ES-I3 (cell line): ENCODE data around the gene HASPIN.

Source experiments
- H3K36me3 ChIP-seq: 2 replicates; pipeline ENCODE4 v1.6.1; 2013; ENCODE audit warnings: mild to moderate bottlenecking, low read length, control low read depth, moderate library complexity; ENCODE audit not compliant: insufficient read depth
- H3K4me1 ChIP-seq: 2 replicates; pipeline ENCODE4 v1.6.1; 2013; ENCODE audit warnings: mild to moderate bottlenecking, control low read depth, low read length; ENCODE audit not compliant: insufficient read depth
- H3K9ac ChIP-seq: 2 replicates; pipeline ENCODE4 v1.6.1; 2013; ENCODE audit warnings: low read depth, mild to moderate bottlenecking, low read length, moderate library complexity
- H3K9me3 ChIP-seq: 2 replicates; pipeline ENCODE4 v1.6.1; 2013; ENCODE audit warnings: mild to moderate bottlenecking, low read length, moderate library complexity; ENCODE audit not compliant: control insufficient read depth, insufficient read depth

The HASPIN gene

DNA sequence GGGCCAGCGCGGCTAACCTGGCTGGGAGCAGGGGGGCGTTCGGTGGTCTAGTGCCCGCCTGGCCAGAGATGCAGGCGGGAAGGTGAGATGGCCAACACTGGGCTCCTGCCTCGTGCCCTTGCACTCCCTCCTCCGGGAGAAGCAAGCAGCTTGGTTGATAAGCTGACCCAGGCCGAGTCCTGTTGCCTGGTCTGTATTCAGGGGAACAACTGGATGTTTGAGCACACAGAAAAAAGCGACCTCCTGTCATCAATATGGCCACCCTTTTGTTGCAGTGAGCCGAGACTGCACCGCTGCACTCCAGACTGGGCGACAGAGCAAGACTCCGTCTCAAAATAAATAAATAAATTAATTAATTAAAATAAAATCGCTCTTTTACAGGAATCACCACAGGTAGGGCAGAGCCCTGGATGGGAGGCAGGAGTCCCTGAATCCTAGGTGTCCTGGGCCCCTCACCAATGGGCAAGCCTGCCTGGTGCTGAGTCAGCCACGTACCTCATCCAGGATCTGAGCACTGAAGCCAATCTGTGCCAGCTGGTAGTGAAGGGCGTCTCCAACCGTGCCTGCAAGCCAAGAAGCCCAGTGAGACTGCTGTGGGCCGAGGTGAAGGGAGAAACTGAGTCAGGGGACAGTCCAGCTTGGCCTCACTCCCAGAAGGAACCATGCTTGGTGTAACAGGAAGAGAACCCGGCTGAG lies 31.8 kb downstream of the HASPIN start:
- no peaks in the 10 kb centered on the region for H3K4me1 ChIP-seq
- H3K9me3 ChIP-seq = no peaks in the 10 kb centered on the region
- peak overlapping the region; percentile 62 for H3K9ac ChIP-seq
- no peaks in the 10 kb centered on the region for H3K36me3 ChIP-seq

DNA sequence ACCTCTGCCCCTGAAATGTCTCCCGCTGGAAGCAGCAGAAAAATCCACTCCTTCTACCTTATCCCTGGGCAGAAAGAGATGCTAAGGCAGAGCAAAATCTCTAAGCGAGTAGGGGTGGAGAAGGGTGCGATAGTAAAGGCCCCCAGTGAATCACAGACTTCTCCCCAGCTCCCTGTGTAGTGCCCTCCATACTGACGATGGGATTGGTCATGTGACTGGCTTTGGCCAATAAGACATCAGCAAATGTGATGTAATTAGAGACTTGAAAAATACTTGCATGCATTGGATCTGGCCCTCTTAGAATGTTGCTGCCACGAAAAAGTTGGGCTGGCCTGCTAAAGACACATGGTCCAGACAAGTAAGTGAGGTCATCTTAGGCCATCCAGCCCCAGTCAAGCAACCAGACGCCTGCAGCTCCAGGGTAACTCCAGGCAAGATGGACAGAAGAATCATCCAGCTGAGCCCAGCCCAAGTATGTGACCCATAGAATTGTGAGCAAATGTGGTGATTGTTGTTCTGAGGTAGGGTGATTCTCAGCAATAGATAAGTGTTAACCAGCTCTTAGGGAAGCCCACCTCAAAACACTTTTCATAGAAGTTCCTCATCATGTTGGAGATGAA lies 36.0 kb downstream of the HASPIN start:
- H3K36me3 ChIP-seq = no peaks in the 10 kb centered on the region
- no peak overlapping the region for H3K9ac ChIP-seq
- no peaks in the 10 kb centered on the region for H3K4me1 ChIP-seq
- H3K9me3 ChIP-seq = no peaks in the 10 kb centered on the region

DNA sequence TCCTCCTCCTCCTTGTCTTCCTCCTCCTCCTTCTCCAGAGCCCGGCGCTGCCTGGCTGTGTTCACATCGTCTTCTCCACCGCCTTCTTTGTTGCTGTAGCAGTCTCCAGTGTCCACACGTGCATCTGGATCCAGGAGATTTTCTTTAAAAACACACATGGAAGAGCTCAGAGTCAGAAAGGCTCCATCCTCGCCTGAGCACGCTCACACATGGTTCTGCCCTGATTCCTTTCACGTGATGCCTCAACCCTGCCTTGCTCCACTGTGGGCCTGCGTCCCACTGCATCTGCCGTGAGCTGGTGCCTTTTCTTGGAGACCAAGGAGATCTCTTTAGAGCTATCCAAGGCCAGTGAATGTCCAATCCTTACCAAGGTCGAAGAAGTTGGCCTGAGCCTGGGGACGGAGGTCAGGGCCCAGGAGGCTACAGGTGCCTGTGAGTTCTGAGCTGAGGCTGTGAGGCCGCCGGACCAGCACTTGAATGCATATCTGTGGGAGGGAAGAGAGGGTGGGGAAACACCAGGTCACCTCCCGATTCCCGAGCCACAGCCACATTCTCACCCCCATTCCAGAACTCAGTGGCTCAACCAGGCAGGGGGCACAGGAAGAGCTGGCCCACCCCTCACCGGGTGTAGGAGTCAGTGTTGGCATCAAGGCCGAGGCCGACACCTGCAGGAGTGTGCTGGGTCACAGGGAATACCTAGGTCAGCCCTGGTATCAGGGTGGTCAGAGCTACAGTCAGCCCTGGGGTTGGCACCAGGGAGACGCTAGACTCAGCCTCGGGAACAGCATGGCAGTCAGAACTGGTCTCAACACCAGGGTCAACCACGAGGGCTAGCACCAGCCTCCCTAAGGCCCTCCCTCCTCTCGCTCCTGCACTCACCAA lies 37.6 kb downstream of the HASPIN start:
- H3K9ac ChIP-seq = no peak overlapping the region
- no peaks in the 10 kb centered on the region for H3K9me3 ChIP-seq
- no peaks in the 10 kb centered on the region for H3K36me3 ChIP-seq
- H3K4me1 ChIP-seq = no peaks in the 10 kb centered on the region

DNA sequence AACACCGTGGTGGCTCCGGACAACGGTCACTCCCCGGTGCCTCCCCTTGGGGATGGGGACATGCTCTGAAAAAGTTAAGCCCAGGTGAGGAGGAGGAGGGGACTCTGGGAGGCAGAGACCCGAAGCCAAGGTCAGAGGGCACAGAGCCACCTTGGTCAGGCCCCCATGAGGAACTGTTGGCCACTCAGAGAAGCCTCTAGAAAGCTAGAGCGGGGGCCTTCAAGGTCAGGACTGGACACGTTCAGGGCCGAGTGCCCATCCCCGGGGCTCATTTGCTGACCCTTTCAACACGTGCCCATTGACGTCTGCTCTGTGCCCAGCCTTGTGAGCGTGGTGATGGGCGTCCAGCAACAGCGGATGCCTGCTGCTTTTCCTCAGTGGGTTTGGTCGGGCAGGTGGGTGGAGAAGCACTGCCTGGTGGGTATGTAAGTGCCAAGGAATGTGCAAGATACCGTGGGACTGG lies 38.2 kb downstream of the HASPIN start:
- Histone ChIP-seq H3K36me3 (no peaks in the 10 kb centered on the region), H3K4me1 (no peaks in the 10 kb centered on the region), H3K9ac (no peak overlapping the region), H3K9me3 (no peaks in the 10 kb centered on the region)

DNA sequence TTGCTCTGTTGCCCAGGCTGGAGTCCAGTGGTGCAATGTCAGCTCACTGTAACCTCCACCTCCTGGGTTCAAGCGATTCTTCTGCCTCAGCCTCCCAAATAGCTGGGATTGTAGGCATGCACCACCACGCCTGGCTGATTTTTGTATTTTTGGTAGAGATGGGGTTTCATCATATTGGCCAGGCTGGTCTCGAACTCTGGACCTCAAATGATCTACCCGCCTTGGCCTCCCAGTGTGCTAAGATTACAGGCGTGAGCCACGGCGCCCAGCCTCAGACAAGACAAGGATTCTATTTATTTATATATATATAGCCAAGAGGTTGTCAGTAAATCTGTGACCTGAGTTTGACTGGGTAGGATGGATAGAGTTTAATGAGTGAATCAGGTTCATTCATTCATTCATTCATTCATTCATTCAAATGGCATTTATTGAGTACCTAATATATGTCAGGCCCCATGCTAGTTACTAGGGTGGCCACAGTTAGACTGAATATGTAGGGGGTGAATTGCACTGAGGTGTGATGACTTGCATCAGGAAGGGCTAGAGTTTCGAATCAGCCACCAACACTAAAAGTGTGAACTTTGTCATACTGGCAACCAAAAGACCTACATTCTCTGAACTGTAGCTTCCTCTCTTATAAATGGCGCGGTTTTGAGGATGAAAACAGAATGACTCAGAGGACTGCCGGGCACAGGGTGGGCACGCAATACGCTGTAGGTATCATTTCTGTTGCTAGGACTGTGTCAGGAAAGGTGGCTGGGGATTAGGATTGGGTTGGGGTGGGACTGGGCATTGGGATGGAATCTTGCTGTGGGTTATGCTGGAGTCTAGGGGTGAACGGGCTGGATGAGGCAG lies 39.4 kb downstream of the HASPIN start:
- Histone ChIP-seq H3K36me3 (no peaks in the 10 kb centered on the region), H3K9ac (no peak overlapping the region), H3K9me3 (no peaks in the 10 kb centered on the region), H3K4me1 (no peaks in the 10 kb centered on the region)

DNA sequence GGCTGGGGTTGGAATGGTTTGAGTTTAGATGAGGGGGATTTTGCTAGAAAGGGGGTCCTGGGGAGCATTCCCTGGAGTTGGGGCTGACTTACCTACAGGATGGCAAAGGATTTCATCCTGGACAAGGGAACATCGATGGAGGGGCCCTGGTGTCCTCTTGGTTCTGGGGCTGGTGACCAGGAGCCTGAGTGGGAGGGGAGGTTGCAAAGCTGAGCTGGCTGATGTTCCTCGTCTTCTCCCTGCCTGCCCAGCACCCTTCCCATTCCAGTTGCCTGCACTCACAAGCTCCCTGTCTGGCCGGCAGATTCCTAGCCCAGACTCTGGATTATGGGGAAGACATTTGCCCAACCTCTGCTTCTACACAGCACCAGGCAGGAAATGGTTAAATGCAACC lies 40.1 kb downstream of the HASPIN start:
- H3K4me1 ChIP-seq = no peaks in the 10 kb centered on the region
- no peak overlapping the region for H3K9ac ChIP-seq
- no peaks in the 10 kb centered on the region for H3K9me3 ChIP-seq
- no peaks in the 10 kb centered on the region for H3K36me3 ChIP-seq

DNA sequence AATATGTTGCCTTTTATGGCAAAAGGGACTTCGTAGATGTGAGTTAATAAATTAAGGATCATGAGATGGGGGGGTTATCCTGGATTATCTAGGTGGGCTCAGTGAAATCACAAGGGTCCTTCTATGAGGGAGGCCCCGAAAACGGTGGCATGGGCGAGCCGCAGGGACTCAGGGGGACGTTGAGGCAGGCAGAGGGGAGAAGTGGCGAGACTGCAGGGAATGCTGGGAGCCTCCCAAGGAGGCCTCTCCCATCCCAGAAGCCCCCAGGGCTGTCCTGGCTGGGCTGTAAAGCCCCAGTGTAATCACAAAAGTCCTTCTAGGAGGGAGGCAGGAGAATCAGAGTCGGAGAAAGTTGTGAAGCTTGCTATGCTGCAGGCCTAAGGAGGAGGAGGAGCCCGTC lies 42.3 kb downstream of the HASPIN start:
- Histone ChIP-seq H3K9me3 (no peaks in the 10 kb centered on the region), H3K4me1 (peaks cover 10% of the 10 kb centered on the region), H3K9ac (no peak overlapping the region), H3K36me3 (no peaks in the 10 kb centered on the region)

DNA sequence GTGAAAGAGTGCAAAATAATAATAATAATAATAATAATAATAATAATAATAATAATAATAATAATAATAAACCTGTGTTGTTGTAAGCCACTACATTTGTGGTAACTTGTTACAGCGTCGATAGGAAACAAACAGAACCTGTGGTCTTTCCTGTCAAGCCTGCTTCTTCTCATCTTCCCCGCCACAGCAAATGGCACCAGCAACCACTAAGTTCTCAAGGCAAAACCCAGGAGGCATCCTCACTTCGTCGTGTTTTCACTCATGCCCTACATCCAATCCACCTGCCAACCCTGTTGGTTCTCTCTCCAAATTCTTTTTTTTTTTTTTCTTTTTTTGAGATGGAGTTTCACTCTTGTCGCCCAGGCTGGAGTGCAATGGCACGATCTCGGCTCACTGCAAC lies 43.1 kb downstream of the HASPIN start:
- Histone ChIP-seq H3K4me1 (peaks cover 15% of the 10 kb centered on the region), H3K36me3 (no peaks in the 10 kb centered on the region), H3K9me3 (no peaks in the 10 kb centered on the region), H3K9ac (no peak overlapping the region)

DNA sequence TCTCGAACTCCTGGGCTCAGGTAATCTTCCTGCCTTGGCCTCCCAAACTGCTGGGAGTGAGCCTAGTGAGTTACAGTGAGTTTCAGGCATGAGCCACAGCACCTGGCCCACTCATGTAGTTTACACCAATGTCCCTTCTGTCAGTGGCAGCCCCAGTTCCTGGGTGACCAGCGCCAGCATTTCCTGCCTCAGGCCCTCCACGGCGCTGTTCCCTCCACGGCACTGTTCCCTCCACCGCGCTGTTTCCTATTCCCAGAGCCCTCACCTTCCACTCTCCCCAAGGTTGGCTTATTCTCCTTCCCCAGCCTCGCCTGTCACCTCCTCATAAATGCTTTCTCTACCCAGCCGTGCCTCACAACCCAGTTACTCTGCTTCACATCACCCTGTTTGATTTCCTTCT lies 44.6 kb downstream of the HASPIN start:
- H3K9ac ChIP-seq = no peak overlapping the region
- no peaks in the 10 kb centered on the region for H3K9me3 ChIP-seq
- peaks cover 19% of the 10 kb centered on the region for H3K4me1 ChIP-seq
- H3K36me3 ChIP-seq = no peaks in the 10 kb centered on the region

DNA sequence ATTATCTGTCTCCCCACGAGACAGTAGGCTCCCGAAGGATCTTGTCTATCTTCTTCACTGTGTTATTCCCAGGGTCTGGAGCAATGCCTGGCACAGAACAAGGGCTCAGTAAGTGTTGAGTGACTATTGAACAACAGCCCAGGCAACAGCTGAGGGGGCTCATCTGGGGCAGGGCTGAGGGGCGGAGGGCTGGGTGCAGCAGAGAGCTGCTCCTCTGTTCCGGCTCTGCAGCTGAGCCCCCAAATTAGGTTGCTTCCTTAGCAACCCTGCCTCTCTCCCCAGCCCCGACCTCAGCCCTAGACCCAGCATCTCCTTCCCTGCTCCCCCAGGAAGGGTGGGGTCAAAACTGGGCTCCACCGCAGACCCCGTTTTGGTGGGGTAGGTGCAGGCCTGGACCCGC lies 45.1 kb downstream of the HASPIN start:
- Histone ChIP-seq H3K9me3 (no peaks in the 10 kb centered on the region), H3K9ac (no peak overlapping the region), H3K4me1 (peaks cover 19% of the 10 kb centered on the region)

DNA sequence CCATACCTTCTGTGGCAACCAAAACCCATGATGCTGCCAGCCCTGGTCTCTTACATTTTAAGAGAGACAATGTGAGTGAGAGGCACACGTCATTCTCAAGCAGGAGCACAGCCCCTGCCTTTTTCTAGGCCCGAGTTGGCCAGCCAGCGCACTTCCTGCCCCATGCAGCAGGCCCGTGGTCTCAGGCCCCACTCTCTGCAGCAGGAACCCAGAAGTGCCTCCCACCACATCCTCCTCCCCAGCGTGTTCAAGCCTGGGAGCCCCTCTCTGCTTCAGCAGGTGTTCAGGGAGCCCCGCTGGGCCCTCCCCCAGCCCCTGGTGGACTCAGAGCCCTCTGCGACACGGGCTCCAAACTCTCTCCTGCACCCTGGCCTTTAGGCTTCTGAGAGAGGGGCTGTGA lies 46.8 kb downstream of the HASPIN start:
- H3K4me1 ChIP-seq = peaks cover 19% of the 10 kb centered on the region
- H3K36me3 ChIP-seq = no peaks in the 10 kb centered on the region
- no peaks in the 10 kb centered on the region for H3K9me3 ChIP-seq
- no peak overlapping the region for H3K9ac ChIP-seq

More for the DNA sequence above, 45.1 kb downstream of the HASPIN start:
- no peaks in the 10 kb centered on the region for H3K36me3 ChIP-seq

DNA sequence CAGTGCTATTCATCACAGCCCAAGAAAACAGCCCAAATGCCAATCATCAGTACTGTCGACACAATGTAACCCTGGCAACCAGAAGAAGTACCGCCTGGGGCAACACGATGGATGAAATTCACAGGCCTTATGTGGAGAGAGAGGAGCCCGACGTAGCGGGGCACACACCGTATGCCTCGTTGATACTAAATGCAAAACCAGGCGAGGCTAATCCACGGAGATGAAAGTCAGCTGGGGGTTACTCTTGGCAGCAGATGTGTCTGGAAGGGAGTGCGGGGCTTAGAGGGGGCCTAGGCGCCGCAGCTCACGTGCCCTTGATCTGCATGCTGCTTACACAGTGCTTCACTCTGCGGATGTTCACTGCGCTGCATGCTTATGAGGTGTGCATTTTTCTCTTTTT lies 47.4 kb downstream of the HASPIN start:
- H3K9ac ChIP-seq = no peak overlapping the region

DNA sequence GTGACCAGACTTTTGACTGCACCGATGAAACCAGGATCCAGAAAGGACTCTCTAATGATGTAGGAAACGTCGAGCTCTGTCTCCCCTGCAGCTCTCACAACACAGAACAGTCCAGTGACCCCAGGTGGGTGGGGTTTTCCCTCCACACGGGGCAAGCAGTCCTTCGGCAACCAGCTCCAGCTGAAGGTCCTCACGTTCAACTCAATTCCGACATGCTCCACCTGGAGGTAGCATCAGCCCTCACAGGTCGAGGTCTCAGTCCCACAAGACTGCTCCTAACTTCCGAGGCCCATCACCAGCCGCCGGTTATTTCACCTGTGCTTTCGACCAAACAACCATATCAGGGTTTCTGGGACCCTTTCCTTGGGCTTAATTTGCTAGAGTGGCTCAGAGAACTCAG lies 49.1 kb downstream of the HASPIN start:
- peaks cover 19% of the 10 kb centered on the region for H3K4me1 ChIP-seq
- H3K9me3 ChIP-seq = no peaks in the 10 kb centered on the region
- H3K9ac ChIP-seq = no peak overlapping the region
- no peaks in the 10 kb centered on the region for H3K36me3 ChIP-seq

More for the DNA sequence above, 47.4 kb downstream of the HASPIN start:
- Histone ChIP-seq H3K4me1 (peaks cover 19% of the 10 kb centered on the region), H3K9me3 (no peaks in the 10 kb centered on the region), H3K36me3 (no peaks in the 10 kb centered on the region)

DNA sequence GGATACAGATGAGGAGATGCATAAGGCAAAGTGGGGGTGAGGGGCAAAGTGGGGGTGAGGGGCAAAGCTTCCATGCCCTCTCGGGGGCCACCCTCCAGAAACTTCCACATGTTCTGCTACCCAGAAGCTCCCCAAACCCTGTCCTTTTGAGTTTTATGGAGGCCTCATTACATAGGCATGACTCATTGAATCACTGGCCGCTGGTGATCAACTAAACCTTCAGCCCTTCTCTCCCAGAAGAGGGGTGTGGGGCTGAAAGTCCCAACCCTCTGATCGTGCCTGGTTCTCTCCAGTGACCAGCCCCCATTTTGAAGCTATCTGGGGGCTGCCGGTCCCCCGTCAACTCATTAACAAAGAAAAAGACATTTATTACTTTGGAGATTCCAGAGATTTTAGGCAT lies 49.8 kb downstream of the HASPIN start:
- no peak overlapping the region for H3K9ac ChIP-seq
- H3K4me1 ChIP-seq = peaks cover 19% of the 10 kb centered on the region
- H3K9me3 ChIP-seq = no peaks in the 10 kb centered on the region
- no peaks in the 10 kb centered on the region for H3K36me3 ChIP-seq
